Panc1 (cell line): ENCODE data around the gene TNFAIP2.

Experiments used
- POLR2AphosphoS5 ChIP-seq: IDR thresholded peaks from 2 replicates; pipeline ENCODE4 v1.6.1; 2012; ENCODE audit warnings: mild to moderate bottlenecking, low read depth, low read length, moderate library complexity
- SIN3A ChIP-seq: IDR thresholded peaks from 2 replicates; pipeline ENCODE4 v1.6.1; 2012; ENCODE audit warnings: low read depth, mild to moderate bottlenecking, low read length, moderate library complexity, borderline replicate concordance; ENCODE audit not compliant: insufficient read depth
- TF ChIP-seq, protein P1 (sequence below): fragments of 450-650 bp; IDR thresholded peaks from 2 replicates; pipeline ENCODE4 v1.5.1; 2017; ENCODE audit warnings: mild to moderate bottlenecking

DNA sequence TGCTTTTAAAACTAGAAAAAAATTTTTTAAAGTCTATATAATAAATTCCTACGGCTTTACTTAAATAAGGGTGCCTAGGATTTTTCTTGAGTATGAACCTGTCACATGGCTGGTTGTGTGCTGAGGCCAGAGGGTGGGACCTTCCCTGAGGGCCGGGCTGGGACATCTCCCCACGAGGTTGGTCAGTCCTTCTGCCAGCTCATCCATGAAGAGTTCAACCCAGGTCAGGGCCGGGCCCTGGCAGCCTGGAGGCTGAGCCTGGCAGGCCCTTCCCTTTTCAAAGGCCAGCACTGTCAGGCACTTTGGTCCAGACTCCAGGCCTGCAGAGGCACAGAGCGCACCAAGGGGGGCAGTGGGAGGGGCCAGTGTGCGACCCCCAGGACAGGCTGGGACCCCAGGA lies 31.7 kb downstream of the TNFAIP2 start:
- TF ChIP-seq POLR2AphosphoS5: no peak
- TF ChIP-seq, protein P1, sequence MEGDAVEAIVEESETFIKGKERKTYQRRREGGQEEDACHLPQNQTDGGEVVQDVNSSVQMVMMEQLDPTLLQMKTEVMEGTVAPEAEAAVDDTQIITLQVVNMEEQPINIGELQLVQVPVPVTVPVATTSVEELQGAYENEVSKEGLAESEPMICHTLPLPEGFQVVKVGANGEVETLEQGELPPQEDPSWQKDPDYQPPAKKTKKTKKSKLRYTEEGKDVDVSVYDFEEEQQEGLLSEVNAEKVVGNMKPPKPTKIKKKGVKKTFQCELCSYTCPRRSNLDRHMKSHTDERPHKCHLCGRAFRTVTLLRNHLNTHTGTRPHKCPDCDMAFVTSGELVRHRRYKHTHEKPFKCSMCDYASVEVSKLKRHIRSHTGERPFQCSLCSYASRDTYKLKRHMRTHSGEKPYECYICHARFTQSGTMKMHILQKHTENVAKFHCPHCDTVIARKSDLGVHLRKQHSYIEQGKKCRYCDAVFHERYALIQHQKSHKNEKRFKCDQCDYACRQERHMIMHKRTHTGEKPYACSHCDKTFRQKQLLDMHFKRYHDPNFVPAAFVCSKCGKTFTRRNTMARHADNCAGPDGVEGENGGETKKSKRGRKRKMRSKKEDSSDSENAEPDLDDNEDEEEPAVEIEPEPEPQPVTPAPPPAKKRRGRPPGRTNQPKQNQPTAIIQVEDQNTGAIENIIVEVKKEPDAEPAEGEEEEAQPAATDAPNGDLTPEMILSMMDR: no peak
- no peak for TF ChIP-seq SIN3A
